Adrenal gland (tissue), 12 donors: Measurements from ENCODE around the gene CDK8. TPM values are rescaled to one million over a fixed set of nuclear protein-coding genes. Genes with fewer than 3 reads are reported as not detected.
"Not testable (repeated sequence)": the region's sequence is repeated elsewhere in the genome, so short reads cannot be mapped to it uniquely, and the experiment has no call there.

Experiments
- DNase-seq, 7 donors: peaks; one replicate each; pipeline ENCODE4 v3.0.0-alpha.2; 2019 to 2020
- H3K27ac ChIP-seq, 5 donors: fragments of 200-600 bp; sonication (generic) in 4 of 5; 1 replicate in 3 of 5; 2 replicates in 2 of 5; pipeline versions ENCODE4 v1.5.1 to v1.8.0; 2016 to 2020; ENCODE audit warnings: mild to moderate bottlenecking in 1 of 5
- H3K27me3 ChIP-seq: fragments of 200-600 bp; 2 replicates; pipeline ENCODE4 v1.8.0; 2021
- H3K36me3 ChIP-seq, 2 donors: fragments of 200-600 bp; replicated peaks in 1 of 2; 1 replicate in 1 of 2; 2 replicates in 1 of 2; pipeline versions ENCODE4 v1.5.1 to v1.8.0; 2018 to 2022
- H3K4me1 ChIP-seq, 2 donors: fragments of 200-600 bp; replicated peaks in 1 of 2; 1 replicate in 1 of 2; 2 replicates in 1 of 2; pipeline versions ENCODE4 v1.5.1 to v1.8.0; 2018 to 2021
- H3K4me3 ChIP-seq, 4 donors: fragments of 200-600 bp; sonication (generic) in 3 of 4; one replicate each; pipeline ENCODE4 v1.5.1; 2016 to 2018
- H3K9me3 ChIP-seq, 3 donors: fragments of 200-600 bp; sonication (generic) in 1 of 3; replicated peaks in 1 of 3; 1 replicate in 2 of 3; 2 replicates in 1 of 3; pipeline versions ENCODE4 v1.5.1 to v1.8.0; 2016 to 2021
- POLR2A ChIP-seq, 2 donors: fragments of 450-650 bp; IDR thresholded peaks; one replicate each; pipeline ENCODE4 v1.6.1; 2017; ENCODE audit warnings: antibody characterized with exemption in 2 of 2, mild to moderate bottlenecking in 2 of 2, moderate library complexity in 1 of 2
- WGBS, 4 donors: extraction: QIAGEN DNeasy Blood & Tissue Kit in 2 of 4; methylation state at CpG; one replicate each; pipeline versions ENCODE4 v1.1.5 to v1.1.7; 2013 to 2017; 5-methylcytosine and 5-hydroxymethylcytosine counted together
- intact Hi-C, 2 donors: fragments of 100-400 bp; cut with DNase I; formaldehyde crosslinking; loops; one replicate each; pipeline versions ENCODE4 v1.14.1 to v1.15.0; 2022 to 2023
- polyA plus RNA-seq, 3 donors: library from polyadenylated mRNA; stranded (reverse); fragments of 200-250 nt in 2 of 3; fragments of 350-450 nt in 1 of 3; fragmentation: Illumina TruSeq in 1 of 3; extraction: RNeasy Lipid Tissue Mini Kit (QIAGEN cat#74804) in 1 of 3; gene quantifications; one replicate each; pipeline ENCODE4 v1.2.3, GENCODE V29; 2013 to 2014
- total RNA-seq, 9 donors: library from RNA; depleted of rRNA in 4 of 9; stranded (reverse); fragments of >200 nt in 4 of 9; fragments of 120-200 nt in 1 of 9; fragmentation: NEBNext Ultra II Directional in 1 of 9; extraction: Animal tissue kit (Norgen Biotek cat#: 25700) in 1 of 9; gene quantifications; one replicate each; pipeline versions ENCODE4 v1.1.0 to v1.2.4, GENCODE V29; 2013 to 2023
- TF ChIP-seq, protein P1 (sequence below), 6 experiments: fragments of 450-650 bp in 4 of 6; fragments of 200-600 bp in 2 of 6; sonication (generic) in 1 of 6; IDR thresholded peaks; 1 replicate in 5 of 6; 2 replicates in 1 of 6; pipeline versions ENCODE4 v1.5.1 to v1.8.0; 2016 to 2021; ENCODE audit warnings: antibody characterized with exemption in 6 of 6, mild to moderate bottlenecking in 2 of 6, moderate library complexity in 1 of 6
- donor health status: healthy with polysubstance abuse.
- donor health status: Bipolar disorder and iron deficiency.
- donor health status: DM: yes; HTN: yes; CAD: no.
- donor health status: DM: no; HTN: no; CAD: no.
- donor health status: DM: no; HTN: no; CAD: no.
- donor health status: DM: yes; HTN: yes; CAD: no.

Gene CDK8
- total and polyA plus RNA-seq, 12 donors, result 7.7 to 65.4 (median 11.3) TPM

- no peaks in the 10 kb centered on the region for H3K4me1 ChIP-seq
- intact Hi-C loops, result no loop called here
- no peaks in the 10 kb centered on the region for H3K9me3 ChIP-seq
- no peak overlapping the region for H3K4me3 ChIP-seq
- TF ChIP-seq, protein P1, sequence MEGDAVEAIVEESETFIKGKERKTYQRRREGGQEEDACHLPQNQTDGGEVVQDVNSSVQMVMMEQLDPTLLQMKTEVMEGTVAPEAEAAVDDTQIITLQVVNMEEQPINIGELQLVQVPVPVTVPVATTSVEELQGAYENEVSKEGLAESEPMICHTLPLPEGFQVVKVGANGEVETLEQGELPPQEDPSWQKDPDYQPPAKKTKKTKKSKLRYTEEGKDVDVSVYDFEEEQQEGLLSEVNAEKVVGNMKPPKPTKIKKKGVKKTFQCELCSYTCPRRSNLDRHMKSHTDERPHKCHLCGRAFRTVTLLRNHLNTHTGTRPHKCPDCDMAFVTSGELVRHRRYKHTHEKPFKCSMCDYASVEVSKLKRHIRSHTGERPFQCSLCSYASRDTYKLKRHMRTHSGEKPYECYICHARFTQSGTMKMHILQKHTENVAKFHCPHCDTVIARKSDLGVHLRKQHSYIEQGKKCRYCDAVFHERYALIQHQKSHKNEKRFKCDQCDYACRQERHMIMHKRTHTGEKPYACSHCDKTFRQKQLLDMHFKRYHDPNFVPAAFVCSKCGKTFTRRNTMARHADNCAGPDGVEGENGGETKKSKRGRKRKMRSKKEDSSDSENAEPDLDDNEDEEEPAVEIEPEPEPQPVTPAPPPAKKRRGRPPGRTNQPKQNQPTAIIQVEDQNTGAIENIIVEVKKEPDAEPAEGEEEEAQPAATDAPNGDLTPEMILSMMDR (IDR thresholded peaks at IDR 0.05), result no peak
- no peak for TF ChIP-seq POLR2A (IDR thresholded peaks at IDR 0.05)
- no peaks in the 10 kb centered on the region for H3K27me3 ChIP-seq
- no peak overlapping the region for H3K27ac ChIP-seq
- no peaks in the 10 kb centered on the region for H3K36me3 ChIP-seq
- DNase-seq, result no peak
Measured at GRCh38 chr13:26249551-26249950, 4.4 kb upstream of the CDK8 start.

DNA sequence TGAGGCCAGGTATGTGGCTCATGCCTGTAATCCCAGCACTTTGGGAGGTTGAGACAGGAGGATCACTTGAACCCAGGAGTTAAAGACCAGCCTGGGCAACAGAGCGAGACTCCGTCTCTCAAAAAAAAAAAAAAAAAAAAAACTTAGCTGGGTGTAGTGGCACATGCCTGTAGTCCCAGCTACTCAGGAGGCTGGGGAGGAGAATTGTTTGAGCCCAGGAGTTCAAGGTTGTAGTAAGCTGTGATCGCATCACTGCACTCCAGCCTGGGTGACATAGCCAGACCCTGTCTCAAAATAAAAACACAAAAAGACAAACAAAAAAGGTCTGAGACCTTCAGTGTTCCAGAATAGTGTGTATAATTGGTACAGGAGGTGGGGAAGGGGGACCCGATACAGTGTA, 1.9 kb upstream of the CDK8 start:
- peaks cover 9 to 19% of the 10 kb centered on the region in 2 donors for H3K4me1 ChIP-seq
- DNase-seq, H3K27ac ChIP-seq, H3K9me3 ChIP-seq, intact Hi-C loops, H3K36me3 ChIP-seq, H3K4me3 ChIP-seq, H3K27me3 ChIP-seq: not testable (repeated sequence)
- 61 to 78% (median 74%) methylated on average over 4 of the region's 4 CpGs for WGBS, 4 donors

DNA sequence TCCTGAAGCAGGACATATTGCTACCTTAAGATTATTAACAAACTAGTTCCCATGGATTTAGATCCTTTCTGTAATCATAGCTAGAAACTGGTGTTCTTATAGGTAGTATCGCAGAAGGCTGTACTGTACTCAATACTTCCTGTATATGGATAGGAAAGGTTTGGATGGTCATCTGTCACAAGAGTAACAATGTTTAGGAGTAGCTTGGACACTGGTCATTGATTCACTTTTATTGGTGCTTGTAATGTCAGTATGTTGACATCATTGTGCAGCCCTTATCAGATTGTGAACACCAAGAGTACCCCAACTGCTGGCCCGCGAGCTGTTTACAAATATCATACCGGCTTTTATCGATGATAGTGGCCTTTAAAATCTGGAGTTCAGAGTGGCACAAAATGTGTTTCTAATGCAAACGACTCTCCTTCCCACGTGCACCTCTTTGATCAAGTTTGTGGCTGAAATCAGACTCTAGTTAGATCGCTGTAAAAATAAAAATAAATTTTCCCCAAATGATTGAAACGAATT, 605 bp upstream of the CDK8 start:
- Histone ChIP-seq H3K27me3 (no peaks in the 10 kb centered on the region), H3K27ac (peak overlapping the region; percentile 83 to 94 (median 90)), H3K9me3 (no peaks in the 10 kb centered on the region), H3K4me1 (peaks cover 9 to 22% of the 10 kb centered on the region in 2 donors), H3K36me3 (no peaks in the 10 kb centered on the region), H3K4me3 (peak overlapping the region in 3 of 4 donors; percentile 76 to 93 (median 90))
- 35 to 48% (median 45%) methylated on average over 8 to 9 of the region's 9 CpGs for WGBS, 4 donors
- intact Hi-C loops, result no loop called here
- TF ChIP-seq, protein P1 (IDR thresholded peaks at IDR 0.05), result no peak
- TF ChIP-seq POLR2A (IDR thresholded peaks at IDR 0.05), result no peak
- no peak for DNase-seq

DNA sequence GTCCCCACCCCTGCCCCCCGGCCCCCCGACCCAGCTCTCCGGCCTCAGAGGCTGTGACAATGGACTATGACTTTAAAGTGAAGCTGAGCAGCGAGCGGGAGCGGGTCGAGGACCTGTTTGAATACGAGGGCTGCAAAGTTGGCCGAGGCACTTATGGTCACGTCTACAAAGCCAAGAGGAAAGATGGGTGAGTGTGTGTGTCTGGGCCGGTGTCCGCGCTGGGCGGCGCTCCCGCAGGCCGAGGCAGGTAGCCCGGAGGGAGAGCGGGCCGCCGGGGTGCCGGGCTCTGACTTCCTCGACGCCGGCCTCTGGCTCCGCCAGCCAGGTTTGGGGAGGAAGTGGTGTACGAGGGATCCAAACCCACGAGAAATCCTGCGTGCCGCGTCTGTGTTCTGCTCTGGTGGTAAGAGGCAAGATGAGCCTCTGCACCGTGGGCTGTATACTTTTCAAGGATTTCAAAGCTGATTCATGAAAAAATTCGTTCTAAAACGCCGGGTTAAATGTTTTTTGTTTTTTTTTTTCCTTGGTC, 718 bp downstream of the CDK8 start:
- peak; percentile 56 to 70 (median 62) for DNase-seq
- H3K27me3 ChIP-seq, result no peaks in the 10 kb centered on the region
- no peaks in the 10 kb centered on the region for H3K36me3 ChIP-seq
- WGBS, 4 donors, result 0 to 1% (median 0%) methylated on average over 27 to 35 of the region's 35 CpGs
- no peaks in the 10 kb centered on the region for H3K9me3 ChIP-seq
- TF ChIP-seq, protein P1 (IDR thresholded peaks at IDR 0.05), result peak in 1 of 6 experiments; percentile 25
- peak in 1 of 2 donors; percentile 34 for TF ChIP-seq POLR2A (IDR thresholded peaks at IDR 0.05)
- H3K27ac ChIP-seq, result peak overlapping the region in 4 of 5 donors; percentile 83 to 94 (median 92)
- H3K4me3 ChIP-seq, result peak overlapping the region; percentile 35 to 93 (median 83)
- intact Hi-C loops, result no loop called here
- H3K4me1 ChIP-seq, result peaks cover 9 to 22% of the 10 kb centered on the region in 2 donors

DNA sequence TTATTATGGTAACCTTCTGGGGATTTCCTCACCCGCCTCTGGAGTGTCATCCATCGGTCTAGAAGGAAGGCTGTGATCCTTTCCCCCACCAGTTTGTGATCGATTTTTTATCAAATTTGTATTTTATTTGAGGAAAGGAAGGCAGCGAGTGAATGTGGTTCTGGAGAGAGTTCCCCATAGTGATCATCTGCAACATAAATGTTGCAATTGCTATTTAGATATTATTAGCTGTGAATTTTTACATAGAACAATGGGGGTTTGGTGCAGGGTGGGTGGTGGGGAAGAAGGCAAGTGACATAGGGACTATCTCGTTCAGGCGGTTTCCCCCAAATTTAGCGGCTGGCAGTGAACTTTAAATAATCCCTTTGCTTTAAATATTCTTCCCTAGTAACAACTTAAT, 1.2 kb downstream of the CDK8 start:
- Histone ChIP-seq H3K4me3 (peak overlapping the region in 3 of 4 donors; percentile 35 to 93 (median 90)), H3K27ac (peak overlapping the region in 4 of 5 donors; percentile 83 to 94 (median 92)), H3K36me3 (no peaks in the 10 kb centered on the region), H3K9me3 (no peaks in the 10 kb centered on the region), H3K27me3 (no peaks in the 10 kb centered on the region), H3K4me1 (peaks cover 9 to 22% of the 10 kb centered on the region in 2 donors)
- intact Hi-C loops, result no loop called here
- no peak for TF ChIP-seq POLR2A (IDR thresholded peaks at IDR 0.05)
- TF ChIP-seq, protein P1 (IDR thresholded peaks at IDR 0.05), result no peak
- 1 to 4% (median 2%) methylated on average over 7 of the region's 7 CpGs for WGBS, 4 donors
- DNase-seq, result no peak
